HEK293 (cell line): ENCODE measurements around the gene RAET1L.

ENCODE experiments used
- GLI2 ChIP-seq: fragments of 450-650 bp; formaldehyde crosslinking; IDR thresholded peaks from 2 replicates; pipeline ENCODE4; 2017; ENCODE audit warnings: missing biosample characterization, missing genetic modification characterization, low read depth, borderline replicate concordance
- HIC1 ChIP-seq: fragments of 450-650 bp; formaldehyde crosslinking; IDR thresholded peaks from 2 replicates; pipeline ENCODE4 v1.5.1; 2016; ENCODE audit warnings: missing biosample characterization, missing genetic modification characterization
- KLF9 ChIP-seq: fragments of 450-650 bp; formaldehyde crosslinking; IDR thresholded peaks from 2 replicates; pipeline ENCODE4 v1.5.1; 2016; ENCODE audit warnings: missing biosample characterization, missing genetic modification characterization, low read depth
- OVOL3 ChIP-seq: fragments of 450-650 bp; formaldehyde crosslinking; IDR thresholded peaks from 2 replicates; pipeline ENCODE4 v1.5.1; 2016; ENCODE audit warnings: missing biosample characterization, missing genetic modification characterization
- PBX3 ChIP-seq: sonication (generic); formaldehyde crosslinking; IDR thresholded peaks from 2 replicates; pipeline ENCODE4 v1.8.1; 2022; ENCODE audit warnings: mild to moderate bottlenecking, moderate library complexity, missing genetic modification reagents
- PRDM10 ChIP-seq: fragments of 450-650 bp; formaldehyde crosslinking; IDR thresholded peaks from 2 replicates; pipeline ENCODE4 v1.5.1; 2016; ENCODE audit warnings: missing biosample characterization, missing genetic modification characterization
- PRDM6 ChIP-seq: fragments of 450-650 bp; formaldehyde crosslinking; IDR thresholded peaks from 2 replicates; pipeline ENCODE4 v1.5.1; 2017; ENCODE audit warnings: missing biosample characterization, missing genetic modification characterization
- SP2 ChIP-seq: fragments of 450-650 bp; formaldehyde crosslinking; IDR thresholded peaks from 2 replicates; pipeline ENCODE4 v1.5.1; 2016; ENCODE audit warnings: missing biosample characterization, missing genetic modification characterization
- TSHZ1 ChIP-seq: fragments of 450-650 bp; formaldehyde crosslinking; IDR thresholded peaks from 2 replicates; pipeline ENCODE4 v1.5.1; 2016; ENCODE audit warnings: missing biosample characterization, missing genetic modification characterization, borderline replicate concordance
- ZBTB1 ChIP-seq: fragments of 450-650 bp; formaldehyde crosslinking; IDR thresholded peaks from 2 replicates; pipeline ENCODE4 v1.5.1; 2016; ENCODE audit warnings: missing biosample characterization, missing genetic modification characterization
- ZBTB10 ChIP-seq: fragments of 450-650 bp; formaldehyde crosslinking; IDR thresholded peaks from 2 replicates; pipeline ENCODE4 v1.5.1; 2016; ENCODE audit warnings: missing biosample characterization, missing genetic modification characterization
- ZBTB17 ChIP-seq: fragments of 450-650 bp; formaldehyde crosslinking; IDR thresholded peaks from 2 replicates; pipeline ENCODE4 v1.5.1; 2016; ENCODE audit warnings: missing biosample characterization, missing genetic modification characterization
- ZFP69B ChIP-seq: fragments of 450-650 bp; formaldehyde crosslinking; IDR thresholded peaks from 2 replicates; pipeline ENCODE4 v1.5.1; 2016; ENCODE audit warnings: missing biosample characterization, missing genetic modification characterization
- ZNF148 ChIP-seq: fragments of 450-650 bp; formaldehyde crosslinking; IDR thresholded peaks from 2 replicates; pipeline ENCODE4 v1.5.0; 2017; ENCODE audit warnings: missing biosample characterization, missing genetic modification characterization, borderline replicate concordance
- ZNF211 ChIP-seq: fragments of 450-650 bp; formaldehyde crosslinking; IDR thresholded peaks from 2 replicates; pipeline ENCODE4 v1.5.1; 2016; ENCODE audit warnings: low read depth, missing biosample characterization, missing genetic modification characterization
- ZNF341 ChIP-seq: fragments of 450-650 bp; formaldehyde crosslinking; IDR thresholded peaks from 2 replicates; pipeline ENCODE4; 2016; ENCODE audit warnings: low read depth, missing biosample characterization, missing genetic modification characterization
- ZNF362 ChIP-seq: fragments of 450-650 bp; formaldehyde crosslinking; IDR thresholded peaks from 2 replicates; pipeline ENCODE4 v1.5.1; 2016; ENCODE audit warnings: missing biosample characterization, missing genetic modification characterization
- ZNF561 ChIP-seq: fragments of 450-650 bp; IDR thresholded peaks from 2 replicates; pipeline ENCODE4 v1.5.1; 2018; ENCODE audit warnings: missing biosample characterization, missing genetic modification characterization, borderline replicate concordance
- ZNF658 ChIP-seq: fragments of 450-650 bp; formaldehyde crosslinking; IDR thresholded peaks from 2 replicates; pipeline ENCODE4; 2016; ENCODE audit warnings: missing biosample characterization, missing genetic modification characterization
- ZNF660 ChIP-seq: fragments of 450-650 bp; IDR thresholded peaks from 2 replicates; pipeline ENCODE4 v1.5.1; 2018; ENCODE audit warnings: missing biosample characterization, mild to moderate bottlenecking, missing genetic modification characterization

Gene RAET1L

GRCh38 chr6:150072201-150072600 lies 46.9 kb upstream of the RAET1L start (continued):
- no peak for TF ChIP-seq PBX3 (CRISPR knock-in tag)
- no peak for TF ChIP-seq PRDM10 (tag by site-specific recombination)
- TF ChIP-seq ZNF660 (tag by site-specific recombination) = no peak
- TF ChIP-seq ZBTB17 (tag by site-specific recombination) = peak; percentile 32; the same call in 1 of the 2 replicates
- no peak for TF ChIP-seq GLI2 (tag by site-specific recombination)
- TF ChIP-seq ZNF148 (tag by site-specific recombination) = no peak
- peak; percentile 45 for TF ChIP-seq SP2
- no peak for TF ChIP-seq ZNF561 (tag by site-specific recombination)
- TF ChIP-seq HIC1 (tag by site-specific recombination) = peak; percentile 90
- TF ChIP-seq OVOL3 (tag by site-specific recombination) = no peak
- TF ChIP-seq ZBTB10 (tag by site-specific recombination) = peak; percentile 31; the same call in 1 of the 2 replicates
- TF ChIP-seq ZBTB1 (tag by site-specific recombination) = no peak
- TF ChIP-seq TSHZ1 (tag by site-specific recombination) = no peak
- TF ChIP-seq ZFP69B (tag by site-specific recombination) = no peak
- TF ChIP-seq KLF9 (tag by site-specific recombination) = peak; percentile 93
- no peak for TF ChIP-seq ZNF362 (tag by site-specific recombination)
- no peak for TF ChIP-seq ZNF341 (tag by site-specific recombination)
- no peak for TF ChIP-seq PRDM6 (tag by site-specific recombination)
- TF ChIP-seq ZNF658 (tag by site-specific recombination) = no peak
- no peak for TF ChIP-seq ZNF211 (tag by site-specific recombination)
